Measurements from ENCODE around the gene STEAP1B. TPM values are rescaled to one million over a fixed set of nuclear protein-coding genes. Genes with fewer than 3 reads are reported as not detected.

Gene STEAP1B
- total RNA-seq, 1 experiment from 2014 or later = 3.2 TPM

DNA sequence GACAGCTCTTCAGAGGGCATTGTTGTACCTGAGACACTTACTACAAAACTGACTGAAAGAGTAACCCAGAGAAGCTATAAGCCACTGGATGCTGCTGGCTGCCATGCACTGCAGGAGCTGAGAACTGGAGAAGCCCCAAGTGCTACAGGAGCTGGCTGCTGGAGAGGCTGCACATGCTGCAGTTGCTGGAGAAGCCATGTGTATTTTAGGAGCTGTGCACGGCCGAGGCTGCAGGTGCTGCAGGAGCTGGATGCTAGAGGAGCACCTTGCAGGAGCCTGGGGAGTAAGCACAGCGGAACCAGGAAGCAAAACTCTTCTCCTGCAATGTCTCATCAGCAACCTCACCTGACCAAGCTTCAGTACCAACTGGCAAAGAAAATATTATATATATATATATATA lies 45.5 kb downstream of the STEAP1B start:
- Mint-ChIP-seq H3K36me3 (ENCODE audit: insufficient read depth in 1 of 3, low read depth in 3 of 3) (peaks cover 0 to 7% (median 0%) of the 10 kb centered on the region in 3 experiments; a peak in 2 of 7 replicates), H3K4me1 (peaks cover 15 to 22% of the 10 kb centered on the region in 2 experiments), H3K4me3 (no peak overlapping the region), H3K9me3 (peaks cover 0 to 6% of the 10 kb centered on the region in 2 experiments; a peak in 2 of 5 replicates), H3K27ac (no peak overlapping the region), H3K27me3 (ENCODE audit: low read depth) (peaks cover 5% of the 10 kb centered on the region)
- Histone ChIP-seq H3K4ac (ENCODE audit: low read depth, low read length) (no peak overlapping the region), H3K23me2 (ENCODE audit: insufficient read length, low read depth, low read length, poor library complexity, severe bottlenecking) (no peaks in the 10 kb centered on the region), H4K20me1 (ENCODE audit: control insufficient read depth, insufficient read depth, insufficient read length) (no peaks in the 10 kb centered on the region), H2BK20ac (ENCODE audit: low read depth, low read length, poor library complexity, severe bottlenecking) (no peak overlapping the region), H4K5ac (ENCODE audit: insufficient read length, low read depth, low read length) (no peak overlapping the region), H3T11ph (ENCODE audit: low read length) (no peak overlapping the region), H3K4me2 (ENCODE audit: insufficient read depth, insufficient read length, low read length) (no peak overlapping the region), H2BK120ac (ENCODE audit: low read depth, low read length, poor library complexity, severe bottlenecking) (no peak overlapping the region), H2BK12ac (ENCODE audit: insufficient read length, low read depth, low read length) (no peak overlapping the region), H3K79me1 (ENCODE audit: insufficient read depth, low read depth, low read length, poor library complexity, severe bottlenecking) (no peaks in the 10 kb centered on the region), H2AFZ (ENCODE audit: low read length) (no peak overlapping the region), H4K91ac (ENCODE audit: insufficient read length, low read depth, low read length) (no peak overlapping the region), H3K9me3 (ENCODE audit: control insufficient read depth, low read depth, low read length) (no peaks in the 10 kb centered on the region), H3K56ac (ENCODE audit: insufficient read length, low read depth, low read length) (no peak overlapping the region), H2BK15ac (ENCODE audit: low read depth, low read length) (no peak overlapping the region), H3K14ac (ENCODE audit: insufficient read depth, low read length) (no peak overlapping the region), H2BK5ac (ENCODE audit: insufficient read length, low read length) (no peak overlapping the region), H3K27me3 (ENCODE audit: insufficient read depth, low read length) (no peaks in the 10 kb centered on the region), H3K9ac (ENCODE audit: extremely low read depth, insufficient read length, low read length) (no peak overlapping the region), H3K4me1 (ENCODE audit: insufficient read depth, low read length) (no peaks in the 10 kb centered on the region), H3K23ac (ENCODE audit: insufficient read length, low read depth, low read length) (no peak overlapping the region), H3K27ac (ENCODE audit: insufficient read length, low read depth, low read length) (no peak overlapping the region), H4K8ac (replicated peaks; ENCODE audit: insufficient read length, low read depth, low read length) (no peak overlapping the region), H3K79me2 (ENCODE audit: insufficient read depth, low read length) (no peaks in the 10 kb centered on the region), H2AK5ac (ENCODE audit: insufficient read length, low read length) (no peak overlapping the region), H3K18ac (ENCODE audit: insufficient read length, low read depth, low read length) (no peak overlapping the region)
- WGBS (ENCODE audit: extremely low coverage, insufficient read length, low lambda C conversion rate) = no CpG with 5 or more reads among the region's 3 CpGs
- no peak for DNase-seq
- TF ChIP-seq CTCF (conservative IDR thresholded peaks at IDR 0.05) = no peak
